Measurements from ENCODE around the gene COA3.

The COA3 gene

GRCh38 chr17:42798383-42799380 is at the start of gene COA3, which contains the start of gene CNTD1:
Gene COA3, minus strand, starts transcription at chr17:42798704. Its CDS starts 23 bp downstream, at chr17:42798681.
Gene CNTD1, plus strand, starts transcription at chr17:42798861. Its CDS starts 207 bp downstream, at chr17:42799068.
- peak; percentile 84 for DNase-seq

GRCh38 chr17:42848093-42848492 is 49.6 kb upstream of the COA3 start:
- no peak for DNase-seq

GRCh38 chr17:42846594-42847280 is 48.2 kb upstream of the COA3 start:
- peak; percentile 20 for DNase-seq

- DNase-seq: no peak
Observed at GRCh38 chr17:42845918-42846593, 47.6 kb upstream of the COA3 start.

GRCh38 chr17:42845556-42845917 is 47.0 kb upstream of the COA3 start:
- no peak for DNase-seq

GRCh38 chr17:42844761-42845555 is 46.5 kb upstream of the COA3 start:
- no peak for DNase-seq

- no peak for DNase-seq
Observed at GRCh38 chr17:42844271-42844670, 45.8 kb upstream of the COA3 start, which contains the start of gene AOC2. Gene AOC2, plus strand, starts transcription at chr17:42844580. Its CDS starts 47 bp downstream, at chr17:42844627.

- peak; percentile 60 for DNase-seq
Observed at GRCh38 chr17:42843358-42843934, 44.9 kb upstream of the COA3 start.

- no peak for DNase-seq
Observed at GRCh38 chr17:42841975-42842685, 43.6 kb upstream of the COA3 start.

- no peak for DNase-seq
Observed at GRCh38 chr17:42835732-42836131, 37.2 kb upstream of the COA3 start.

GRCh38 chr17:42833767-42834422 is 35.4 kb upstream of the COA3 start:
- no peak for DNase-seq

- peak; percentile 86 for DNase-seq
Observed at GRCh38 chr17:42832934-42833766, 34.6 kb upstream of the COA3 start, which contains the start of gene PSME3. Gene PSME3, plus strand, starts transcription at chr17:42833397. Its CDS starts 235 bp downstream, at chr17:42833632.

- no peak for DNase-seq
Observed at GRCh38 chr17:42832213-42832933, 33.9 kb upstream of the COA3 start.

- no peak for DNase-seq
Observed at GRCh38 chr17:42830971-42831370, 32.5 kb upstream of the COA3 start.

- DNase-seq: no peak
Observed at GRCh38 chr17:42827472-42827871, 29.0 kb upstream of the COA3 start.

- no peak for DNase-seq
Observed at GRCh38 chr17:42821176-42821575, 22.7 kb upstream of the COA3 start.

- DNase-seq: peak; percentile 46
Observed at GRCh38 chr17:42819939-42820535, 21.5 kb upstream of the COA3 start.

GRCh38 chr17:42818379-42818778 is 19.9 kb upstream of the COA3 start:
- DNase-seq: no peak
